Psoas muscle (tissue), 8 donors: ENCODE measurements around the gene ARL6IP1. TPM values are rescaled to one million over a fixed set of nuclear protein-coding genes. Genes with fewer than 3 reads are reported as not detected.

Experiments
- ATAC-seq, 4 donors: fragments of 200-7000 bp; cut with Tn5 transposase; one replicate each; pipeline ENCODE4 v1.9.1; 2020; ENCODE audit warnings: moderate library complexity in 3 of 4, mild to moderate bottlenecking in 2 of 4
- DNase-seq, 2 donors: peaks; one replicate each; pipeline ENCODE4 v3.0.0-alpha.2; 2020
- H3K27ac ChIP-seq: fragments of 200-600 bp; one replicate; pipeline ENCODE4 v1.8.0; 2022
- H3K27me3 ChIP-seq, 3 donors: fragments of 200-600 bp in 1 of 3; one replicate each; pipeline versions ENCODE4 v1.6.1 to v1.8.0; 2013 to 2022; ENCODE audit warnings: low read length in 2 of 3, mild to moderate bottlenecking in 2 of 3, moderate library complexity in 1 of 3; ENCODE audit not compliant: insufficient read depth in 3 of 3
- H3K36me3 ChIP-seq, 2 donors: fragments of 200-600 bp in 1 of 2; one replicate each; pipeline versions ENCODE4 v1.6.1 to v1.8.0; 2013 to 2022; ENCODE audit warnings: low read depth in 1 of 2, mild to moderate bottlenecking in 1 of 2, moderate library complexity in 1 of 2; ENCODE audit not compliant: insufficient read depth in 1 of 2
- H3K4me1 ChIP-seq: fragments of 200-600 bp; one replicate; pipeline ENCODE4 v1.8.0; 2022
- H3K4me3 ChIP-seq: fragments of 200-600 bp; one replicate; pipeline ENCODE4 v1.8.0; 2022; ENCODE audit warnings: mild to moderate bottlenecking
- H3K9me3 ChIP-seq: fragments of 200-600 bp; one replicate; pipeline ENCODE4 v1.8.0; 2022
- CTCF ChIP-seq: fragments of 200-600 bp; IDR thresholded peaks from one replicate; pipeline ENCODE4 v1.8.0; 2022; ENCODE audit warnings: antibody characterized with exemption
- WGBS, 3 donors: extraction: QIAGEN DNeasy Blood & Tissue Kit; methylation state at CpG; one replicate each; pipeline versions ENCODE4 v1.1.6 to v1.1.7; 2013; 5-methylcytosine and 5-hydroxymethylcytosine counted together
- intact Hi-C, 2 donors: fragments of 100-400 bp; cut with DNase I; formaldehyde crosslinking; loops; one replicate each; pipeline versions ENCODE4 v1.11.0 to v1.14.2; 2022
- polyA plus RNA-seq, 3 donors: library from polyadenylated mRNA; stranded (reverse); fragments of 200-250 nt; gene quantifications; one replicate each; pipeline ENCODE4 v1.2.3, GENCODE V29; 2013
- total RNA-seq, 4 donors: library from RNA; stranded (reverse); fragmentation: NEBNext Ultra II Directional in 2 of 4; extraction: Animal tissue kit (Norgen Biotek cat#: 25700) in 2 of 4; gene quantifications; one replicate each; pipeline versions ENCODE4 v1.2.1 to v1.2.4, GENCODE V29; 2021 to 2023
- donor health status: healthy with polysubstance abuse.
- donor health status: DM: no; HTN: no; CAD: no; lungs with moderate emphysema.
- donor health status: Bipolar disorder and iron deficiency.
- donor health status: healthy.
- donor health status: DM: yes; HTN: yes; CAD: no.
- donor health status: DM: no; HTN: no; CAD: no.
- donor health status: DM: no; HTN: no; CAD: no.
- donor health status: DM: yes; HTN: yes; CAD: no.

ARL6IP1 gene
- total and polyA plus RNA-seq, 7 donors = 13.2 to 24.6 (median 15.9) TPM

GRCh38 chr16:18803569-18804462, 2.5 kb upstream of the ARL6IP1 start:
- Histone ChIP-seq H3K27ac (peak overlapping the region; percentile 82), H3K36me3 (peaks cover 6 to 35% of the 10 kb centered on the region in 2 donors), H3K4me1 (peaks cover 38% of the 10 kb centered on the region), H3K9me3 (no peaks in the 10 kb centered on the region), H3K4me3 (peak overlapping the region; percentile 0), H3K27me3 (no peaks in the 10 kb centered on the region)
- ATAC-seq = no peak
- 53 to 60% (median 55%) methylated on average over 5 of the region's 5 CpGs for WGBS, 3 donors
- TF ChIP-seq CTCF = no peak
- intact Hi-C loops = loop anchor here (5.0 to 10.0 kb wide), 3 partner anchors 51 to 163 kb away; no protein-coding TSS in a partner anchor
- DNase-seq = no peak

- intact Hi-C loops = loop anchor here (5.0 to 10.0 kb wide), 3 partner anchors 52 to 164 kb away; no protein-coding TSS in a partner anchor
- no peaks in the 10 kb centered on the region for H3K27me3 ChIP-seq
- H3K27ac ChIP-seq = peak overlapping the region; percentile 82
- TF ChIP-seq CTCF = no peak
- H3K9me3 ChIP-seq = no peaks in the 10 kb centered on the region
- peaks cover 6 to 33% of the 10 kb centered on the region in 2 donors for H3K36me3 ChIP-seq
- no peak for DNase-seq
- WGBS, 3 donors = 74 to 86% (median 78%) methylated on average over 16 of the region's 16 CpGs
- ATAC-seq = no peak
- peaks cover 45% of the 10 kb centered on the region for H3K4me1 ChIP-seq
- H3K4me3 ChIP-seq = no peak overlapping the region
Observed at GRCh38 chr16:18802767-18803343, 1.5 kb upstream of the ARL6IP1 start.

GRCh38 chr16:18800775-18801144, 589 bp downstream of the ARL6IP1 start:
- Histone ChIP-seq H3K4me3 (peak overlapping the region; percentile 77), H3K4me1 (peaks cover 47% of the 10 kb centered on the region), H3K27ac (peak overlapping the region; percentile 82), H3K36me3 (peaks cover under 1 to 33% of the 10 kb centered on the region in 2 donors), H3K9me3 (no peaks in the 10 kb centered on the region), H3K27me3 (no peaks in the 10 kb centered on the region)
- intact Hi-C loops = loop anchor here (5.0 to 10.0 kb wide), 3 partner anchors 54 to 167 kb away; no protein-coding TSS in a partner anchor
- ATAC-seq (peak in 1 of 4 donors; percentile 0), DNase-seq (no peak)
- TF ChIP-seq CTCF = no peak
- 0% methylated on average over 15 of the region's 15 CpGs for WGBS, 3 donors

GRCh38 chr16:18800293-18800692, 1.1 kb downstream of the ARL6IP1 start:
- no peak for ATAC-seq
- H3K27ac ChIP-seq = peak overlapping the region; percentile 82
- WGBS, 3 donors = 3 to 6% (median 4%) methylated on average over 8 of the region's 8 CpGs
- peaks cover 0 to 34% of the 10 kb centered on the region in 2 donors for H3K36me3 ChIP-seq
- intact Hi-C loops = loop anchor here (5.0 to 10.0 kb wide), 3 partner anchors 55 to 167 kb away; no protein-coding TSS in a partner anchor
- no peak for TF ChIP-seq CTCF
- H3K4me3 ChIP-seq = peak overlapping the region; percentile 77
- peaks cover 43% of the 10 kb centered on the region for H3K4me1 ChIP-seq
- no peaks in the 10 kb centered on the region for H3K9me3 ChIP-seq
- DNase-seq = no peak
- H3K27me3 ChIP-seq = no peaks in the 10 kb centered on the region
